ENCODE measurements around the gene UTP3.
"Not testable (repeated sequence)": the region's sequence is repeated elsewhere in the genome, so short reads cannot be mapped to it uniquely, and the experiment has no call there.

UTP3 gene

GRCh38 chr4:70687821-70688794, at the start of gene UTP3:
Gene UTP3, plus strand, starts transcription at chr4:70688532. Its CDS starts 146 bp downstream, at chr4:70688678.
- peak; percentile 67 for FAIRE-seq
- DNase-seq (ENCODE audit: low spot score), result peak; percentile 95

GRCh38 chr4:70640192-70640591, 48.1 kb upstream of the UTP3 start:
- no peak for DNase-seq (ENCODE audit: low spot score)

GRCh38 chr4:70650741-70651140, 37.6 kb upstream of the UTP3 start:
- FAIRE-seq; DNase-seq (ENCODE audit: low spot score): not testable (repeated sequence)

More at GRCh38 chr4:70640192-70640591, 48.1 kb upstream of the UTP3 start:
- FAIRE-seq, result no peak

- peak; percentile 59 for DNase-seq (ENCODE audit: low spot score)
These were observed 36.3 kb upstream of the UTP3 start for GRCh38 chr4:70651864-70652506.

GRCh38 chr4:70654605-70655011, 33.7 kb upstream of the UTP3 start:
- FAIRE-seq, result no peak
- no peak for DNase-seq (ENCODE audit: low spot score)

More at GRCh38 chr4:70651864-70652506, 36.3 kb upstream of the UTP3 start:
- FAIRE-seq, result no peak

GRCh38 chr4:70657326-70657725, 31.0 kb upstream of the UTP3 start:
- FAIRE-seq (no peak), DNase-seq (ENCODE audit: low spot score) (no peak)

GRCh38 chr4:70658418-70658817, 29.9 kb upstream of the UTP3 start:
- FAIRE-seq (peak; percentile 59), DNase-seq (ENCODE audit: low spot score) (no peak)

GRCh38 chr4:70660106-70660505, 28.2 kb upstream of the UTP3 start:
- no peak for FAIRE-seq

GRCh38 chr4:70661309-70661922, 26.9 kb upstream of the UTP3 start:
- FAIRE-seq, result not testable (repeated sequence)

More at GRCh38 chr4:70660106-70660505, 28.2 kb upstream of the UTP3 start:
- DNase-seq (ENCODE audit: low spot score), result no peak

GRCh38 chr4:70666369-70666768, 22.0 kb upstream of the UTP3 start, which contains the start of gene JCHAIN:
Gene JCHAIN, minus strand, starts transcription at chr4:70666508. Its CDS starts 18 bp downstream, at chr4:70666490.
- FAIRE-seq (no peak), DNase-seq (ENCODE audit: low spot score) (no peak)

More at GRCh38 chr4:70661309-70661922, 26.9 kb upstream of the UTP3 start:
- not testable (repeated sequence) for DNase-seq (ENCODE audit: low spot score)

- no peak for DNase-seq (ENCODE audit: low spot score)
- no peak for FAIRE-seq
These were observed 20.4 kb upstream of the UTP3 start for GRCh38 chr4:70667740-70668535.

GRCh38 chr4:70670332-70671014, 17.9 kb upstream of the UTP3 start:
- DNase-seq (ENCODE audit: low spot score) (no peak), FAIRE-seq (no peak)

- DNase-seq (ENCODE audit: low spot score) (no peak), FAIRE-seq (no peak)
These were observed 17.2 kb upstream of the UTP3 start for GRCh38 chr4:70671091-70671490.

GRCh38 chr4:70674191-70674590, 14.1 kb upstream of the UTP3 start:
- FAIRE-seq (no peak), DNase-seq (ENCODE audit: low spot score) (no peak)

- DNase-seq (ENCODE audit: low spot score) (no peak), FAIRE-seq (no peak)
These were observed 13.6 kb upstream of the UTP3 start for GRCh38 chr4:70674731-70675130.

- no peak for FAIRE-seq
- DNase-seq (ENCODE audit: low spot score), result no peak
These were observed 11.7 kb upstream of the UTP3 start for GRCh38 chr4:70676554-70677090.

GRCh38 chr4:70678383-70678999, 9.8 kb upstream of the UTP3 start:
- DNase-seq (ENCODE audit: low spot score) (no peak), FAIRE-seq (no peak)

GRCh38 chr4:70680934-70681333, 7.4 kb upstream of the UTP3 start:
- FAIRE-seq, result no peak
- no peak for DNase-seq (ENCODE audit: low spot score)

GRCh38 chr4:70681704-70682103, 6.6 kb upstream of the UTP3 start:
- FAIRE-seq (no peak), DNase-seq (ENCODE audit: low spot score) (no peak)

Measured in urothelium cell line (cell line).